CD4-positive, alpha-beta memory T cell (primary cell): Measurements from ENCODE around the gene CEP57L1. TPM values are rescaled to one million over a fixed set of nuclear protein-coding genes. Genes with fewer than 3 reads are reported as not detected.

ENCODE experiments used
- CTCF ChIA-PET: fragments of 350-600 bp; sonication (Branson Sonifier 250); formaldehyde crosslinking; loops from one replicate; lab custom pipeline; 2021; ENCODE audit warnings: inconsistent platforms; ENCODE audit not compliant: partially characterized antibody; lab: Charles Lee
- POLR2A ChIA-PET: fragments of 350-600 bp; sonication (Branson Sonifier 250); formaldehyde crosslinking; loops from one replicate; lab custom pipeline; 2021; ENCODE audit not compliant: partially characterized antibody; lab: Charles Lee
- DNase-seq, 5 donors: peaks; one replicate each; pipeline versions ENCODE4 v3.0.0 to v3.0.0-alpha.2; 2020 to 2022; ENCODE audit warnings: mixed read lengths in 1 of 5
- H3K27ac ChIP-seq: one replicate; pipeline ENCODE4 v1.7.0; 2013; ENCODE audit warnings: low read depth, low read length
- H3K27me3 ChIP-seq: 2 replicates; pipeline ENCODE4 v1.7.0; 2013; ENCODE audit warnings: mild to moderate bottlenecking, low read length, moderate library complexity; ENCODE audit not compliant: insufficient read depth
- H3K36me3 ChIP-seq: 2 replicates; pipeline ENCODE4 v1.7.0; 2013; ENCODE audit warnings: mild to moderate bottlenecking, low read length, moderate library complexity; ENCODE audit not compliant: insufficient read depth
- H3K4me1 ChIP-seq: 2 replicates; pipeline ENCODE4 v1.7.0; 2013; ENCODE audit warnings: mild to moderate bottlenecking, low read length, moderate library complexity; ENCODE audit not compliant: insufficient read depth
- H3K4me3 ChIP-seq, 2 donors: one replicate each; pipeline ENCODE4 v1.7.0; 2013; ENCODE audit warnings: low read length in 2 of 2, mild to moderate bottlenecking in 1 of 2
- H3K9me3 ChIP-seq, 2 donors: one replicate each; pipeline ENCODE4 v1.7.0; 2013; ENCODE audit warnings: low read length in 2 of 2, control low read depth in 1 of 2; ENCODE audit not compliant: control insufficient read depth in 1 of 2
- H3K27ac Mint-ChIP-seq, 7 donors: one replicate each; pipeline ENCODE4 v1.8.0; 2020 to 2021; ENCODE audit warnings: mixed read lengths in 7 of 7, mild to moderate bottlenecking in 6 of 7, inconsistent platforms in 3 of 7, moderate library complexity in 3 of 7
- H3K27me3 Mint-ChIP-seq, 2 donors: one replicate each; pipeline ENCODE4 v1.8.0; 2020 to 2021; ENCODE audit warnings: mixed read lengths in 2 of 2
- H3K36me3 Mint-ChIP-seq, 2 donors: one replicate each; pipeline ENCODE4 v1.8.0; 2020 to 2021; ENCODE audit warnings: mixed read lengths in 2 of 2, inconsistent platforms in 1 of 2, mild to moderate bottlenecking in 1 of 2
- H3K4me1 Mint-ChIP-seq, 4 donors: one replicate each; pipeline ENCODE4 v1.8.0; 2020 to 2021; ENCODE audit warnings: mixed read lengths in 4 of 4, mild to moderate bottlenecking in 1 of 4
- H3K4me3 Mint-ChIP-seq, 8 donors: one replicate each; pipeline ENCODE4 v1.8.0; 2020 to 2021; ENCODE audit warnings: mixed read lengths in 8 of 8, mild to moderate bottlenecking in 7 of 8, moderate library complexity in 6 of 8, inconsistent platforms in 3 of 8
- H3K9me3 Mint-ChIP-seq, 8 donors: one replicate each; pipeline ENCODE4 v1.8.0; 2020 to 2021; ENCODE audit warnings: mixed read lengths in 8 of 8, mild to moderate bottlenecking in 5 of 8, inconsistent platforms in 3 of 8, moderate library complexity in 1 of 8
- intact Hi-C: fragments of 100-400 bp; cut with micrococcal nuclease; formaldehyde crosslinking; loops from one replicate; pipeline ENCODE4 v1.15.1; 2023
- polyA plus RNA-seq, 2 donors: library from polyadenylated mRNA; unstranded; fragments of 300-500 nt; fragmentation: Illumina TruSeq; gene quantifications; one replicate each; pipeline ENCODE4 v1.2.3, GENCODE V29; 2021
- total RNA-seq, 2 experiments: library from RNA; stranded (reverse); gene quantifications; one replicate each; pipeline ENCODE4 v1.2.3, GENCODE V29; 2021

The CEP57L1 gene
- total RNA-seq (1 to 10 TPM; 5.7 to 9.2 TPM), polyA plus RNA-seq (1 to 10 TPM; 6.3 to 7.4 TPM)

DNA sequence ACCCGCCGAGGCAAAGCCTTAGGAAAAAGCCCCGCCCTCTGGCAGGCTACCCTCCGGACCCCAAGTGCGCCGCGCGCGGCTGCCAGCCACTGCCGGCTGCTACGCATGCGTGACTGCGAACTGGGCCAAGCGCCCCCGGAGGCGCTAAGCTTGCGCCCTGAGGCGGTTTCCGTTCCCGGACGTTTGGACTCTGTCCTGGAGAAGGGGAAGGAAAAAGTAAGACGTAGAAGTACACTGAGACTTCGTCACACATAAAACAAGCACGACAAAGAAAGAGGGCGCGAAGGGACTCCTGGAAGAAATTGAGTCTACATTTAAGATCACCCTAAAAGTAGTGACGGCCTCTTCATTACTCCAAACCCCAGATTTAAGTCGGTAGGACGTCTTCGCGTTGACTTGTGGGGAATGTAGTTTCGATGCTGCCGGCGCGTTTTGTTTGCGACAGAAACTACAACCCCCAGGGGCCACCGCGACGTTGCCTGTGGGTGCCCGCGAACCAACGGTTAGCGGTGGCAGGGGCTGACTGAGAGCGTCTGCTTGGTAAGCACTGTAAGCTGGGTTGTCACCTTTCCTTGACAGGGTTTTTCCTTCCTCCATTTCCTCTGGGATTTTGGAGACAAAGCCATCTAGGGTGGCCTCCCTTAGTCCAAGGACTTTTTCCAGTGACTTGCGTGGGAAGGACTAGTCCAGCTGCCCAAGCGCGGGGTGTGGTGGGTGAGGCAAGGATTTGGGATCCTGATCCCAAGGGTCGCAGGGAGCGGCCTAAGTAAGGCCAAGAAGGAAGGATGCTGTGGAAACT is at the start of gene CEP57L1:
Gene CEP57L1, plus strand, starts transcription at position 472 of the 799 bp plus-strand sequence. CDS start 49,715 bp downstream, outside the sequence.
- ChIA-PET POLR2A (interaction anchor here (0.6 to 3.3 kb wide), 27 partner anchors 10 to 1863 kb away, joined by 3 to 84 read pairs (median 5); partner anchors contain the start of genes AK9, ARMC2, CD164 and FOXO3), CTCF (interaction anchor here (0.9 to 2.2 kb wide), 6 partner anchors 10 to 289 kb away, joined by 3 to 10 read pairs (median 3); partner anchors contain the start of gene CD164)
- Histone ChIP-seq H3K9me3 (no peaks in the 10 kb centered on the region), H3K27me3 (no peaks in the 10 kb centered on the region), H3K4me3 (peak within 1 kb of the TSS; percentile 74 to 80), H3K27ac (peak within 1 kb of the TSS; percentile 97), H3K36me3 (no peaks in the 10 kb centered on the region), H3K4me1 (peaks cover 44% of the 10 kb centered on the region)
- Mint-ChIP-seq H3K36me3 (peaks cover 0 to 10% of the 10 kb centered on the region in 2 donors), H3K9me3 (no peaks in the 10 kb centered on the region), H3K27ac (peak within 1 kb of the TSS; percentile 97 to 100 (median 99)), H3K4me3 (peak within 1 kb of the TSS; percentile 90 to 97 (median 95)), H3K27me3 (no peaks in the 10 kb centered on the region), H3K4me1 (peaks cover 36 to 60% (median 44%) of the 10 kb centered on the region in 4 donors)
- intact Hi-C loops, result loop anchor here (1.0 to 10.0 kb wide), 15 partner anchors 8 to 1860 kb away; partner anchors contain the start of genes AK9, ARMC2, CD164 and CDC40
- peak; percentile 94 to 97 (median 95) for DNase-seq

DNA sequence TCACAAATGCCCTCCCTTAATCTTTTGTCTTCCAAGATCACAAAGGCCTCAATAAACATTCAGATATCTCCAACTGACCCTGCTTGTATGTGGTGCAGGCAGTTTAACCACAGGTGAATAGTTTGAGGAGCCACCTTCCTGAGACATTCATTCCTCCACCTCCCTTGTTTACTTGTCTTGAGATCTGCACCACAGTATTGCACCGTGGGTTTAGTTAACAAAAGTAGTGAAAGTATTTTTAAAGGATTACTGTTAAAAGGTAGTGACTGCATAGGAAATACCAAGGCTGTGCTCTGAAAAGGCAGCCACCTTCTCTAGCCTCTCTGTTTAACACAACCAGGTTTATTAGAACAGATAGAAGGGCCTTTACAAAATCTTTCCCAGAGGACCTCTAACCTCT is 47.1 kb upstream of the CEP57L1 start:
- no peak overlapping the region for H3K4me3 ChIP-seq
- H3K9me3 ChIP-seq, result no peaks in the 10 kb centered on the region
- H3K27me3 ChIP-seq, result no peaks in the 10 kb centered on the region
- Mint-ChIP-seq H3K27ac (peak overlapping the region; percentile 25 to 89 (median 72)), H3K36me3 (peaks cover 0 to 4% of the 10 kb centered on the region in 2 donors), H3K9me3 (no peaks in the 10 kb centered on the region), H3K27me3 (no peaks in the 10 kb centered on the region), H3K4me3 (peak overlapping the region in 4 of 8 donors; percentile 15 to 63 (median 38)), H3K4me1 (peaks cover 28 to 38% (median 34%) of the 10 kb centered on the region in 4 donors)
- H3K27ac ChIP-seq, result no peak overlapping the region
- ChIA-PET CTCF (interaction anchor here (1.4 to 3.5 kb wide), 2 partner anchors 11 to 36 kb away, joined by 3 to 16 read pairs; no protein-coding TSS in a partner anchor), POLR2A (interaction anchor here (0.7 to 2.4 kb wide), 3 partner anchors 11 to 251 kb away, joined by 3 to 7 read pairs (median 3); no protein-coding TSS in a partner anchor)
- intact Hi-C loops, result no loop called here
- H3K4me1 ChIP-seq, result peaks cover 24% of the 10 kb centered on the region
- DNase-seq, result no peak
- H3K36me3 ChIP-seq, result no peaks in the 10 kb centered on the region

DNA sequence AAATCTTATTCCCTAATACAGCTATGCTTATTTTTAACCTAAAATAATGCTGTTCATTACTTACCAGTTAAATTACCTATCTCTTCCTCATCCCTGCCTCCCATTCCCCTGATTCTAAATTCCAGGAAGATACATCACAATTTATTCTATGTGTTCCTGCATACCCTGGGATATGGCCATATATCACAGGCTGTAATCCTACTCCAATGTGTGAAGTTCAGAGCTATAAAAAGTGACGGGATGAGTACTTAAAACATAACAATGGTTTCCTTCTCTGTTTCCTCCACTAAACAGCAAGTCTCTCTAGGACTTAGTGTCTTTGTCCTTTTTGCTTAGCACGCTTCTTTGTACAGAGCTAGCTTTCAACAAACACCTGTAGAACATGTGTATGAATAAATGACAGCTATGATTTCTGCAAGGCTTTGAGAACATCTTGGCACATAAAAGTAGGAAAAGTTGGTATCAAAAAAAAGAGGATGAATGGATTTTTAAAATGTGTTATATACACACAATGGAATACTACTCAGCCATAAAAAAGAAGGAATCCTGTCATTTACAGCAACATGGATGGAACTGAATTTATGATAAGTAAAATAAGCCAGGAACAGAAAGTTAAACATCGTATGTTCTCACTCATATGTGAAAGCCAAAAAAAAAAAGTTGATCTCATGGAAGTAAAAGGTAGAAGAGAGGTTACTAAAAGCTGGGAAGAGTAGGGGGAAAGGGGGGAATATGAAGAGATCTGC is 46.5 kb upstream of the CEP57L1 start:
- Histone ChIP-seq H3K4me3 (no peak overlapping the region), H3K36me3 (no peaks in the 10 kb centered on the region), H3K27me3 (no peaks in the 10 kb centered on the region), H3K4me1 (peaks cover 24% of the 10 kb centered on the region), H3K27ac (no peak overlapping the region), H3K9me3 (no peaks in the 10 kb centered on the region)
- CTCF ChIA-PET, result interaction anchor here (0.9 to 3.5 kb wide), 6 partner anchors 10 to 154 kb away, joined by 3 to 16 read pairs (median 3); no protein-coding TSS in a partner anchor
- intact Hi-C loops, result no loop called here
- no peaks in the 10 kb centered on the region for H3K27me3 Mint-ChIP-seq
- H3K27ac Mint-ChIP-seq, result peak overlapping the region; percentile 0 to 94 (median 82)
- H3K9me3 Mint-ChIP-seq, result no peaks in the 10 kb centered on the region
- no peak overlapping the region for H3K4me3 Mint-ChIP-seq
- no peak for DNase-seq
- H3K4me1 Mint-ChIP-seq, result peaks cover 31 to 42% (median 34%) of the 10 kb centered on the region in 4 donors
- peaks cover 0 to 4% of the 10 kb centered on the region in 2 donors for H3K36me3 Mint-ChIP-seq
- POLR2A ChIA-PET, result interaction anchor here (0.7 to 2.4 kb wide), 5 partner anchors 11 to 251 kb away, joined by 3 to 7 read pairs (median 3); no protein-coding TSS in a partner anchor

DNA sequence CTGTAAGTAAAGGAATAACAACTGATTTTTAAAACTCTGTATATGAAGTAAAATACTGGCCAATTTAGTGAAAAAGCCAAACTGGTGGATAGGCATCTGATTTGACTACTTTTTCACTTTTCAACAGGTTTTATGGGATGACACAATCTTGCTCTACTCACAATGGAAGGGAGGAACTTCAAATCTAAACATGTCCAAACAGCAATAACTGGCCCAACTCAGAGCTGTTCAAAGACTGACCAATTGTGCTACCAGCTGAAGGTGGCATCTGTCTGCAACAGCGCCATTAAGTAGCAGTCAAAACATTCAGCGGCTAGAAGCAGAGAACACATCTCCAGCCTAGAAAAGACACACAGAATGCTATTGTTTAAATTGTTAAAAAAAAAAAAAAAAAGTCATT is 45.3 kb upstream of the CEP57L1 start:
- Mint-ChIP-seq H3K27me3 (no peaks in the 10 kb centered on the region), H3K4me3 (no peak overlapping the region), H3K4me1 (peaks cover 31 to 42% (median 33%) of the 10 kb centered on the region in 4 donors), H3K36me3 (peaks cover 0 to 3% of the 10 kb centered on the region in 2 donors), H3K9me3 (no peaks in the 10 kb centered on the region), H3K27ac (peak overlapping the region in 1 of 7 donors; percentile 50)
- no peaks in the 10 kb centered on the region for H3K27me3 ChIP-seq
- intact Hi-C loops, result no loop called here
- no peak for DNase-seq
- no peak overlapping the region for H3K4me3 ChIP-seq
- no peaks in the 10 kb centered on the region for H3K9me3 ChIP-seq
- H3K36me3 ChIP-seq, result no peaks in the 10 kb centered on the region
- H3K27ac ChIP-seq, result no peak overlapping the region
- CTCF ChIA-PET, result interaction anchor here (1.2 to 3.5 kb wide), 3 partner anchors 9 to 38 kb away, joined by 3 to 16 read pairs (median 4); no protein-coding TSS in a partner anchor
- POLR2A ChIA-PET, result interaction anchor here (1.1 to 2.4 kb wide), 3 partner anchors 10 to 40 kb away, joined by 3 to 8 read pairs (median 7); no protein-coding TSS in a partner anchor
- H3K4me1 ChIP-seq, result peaks cover 24% of the 10 kb centered on the region

DNA sequence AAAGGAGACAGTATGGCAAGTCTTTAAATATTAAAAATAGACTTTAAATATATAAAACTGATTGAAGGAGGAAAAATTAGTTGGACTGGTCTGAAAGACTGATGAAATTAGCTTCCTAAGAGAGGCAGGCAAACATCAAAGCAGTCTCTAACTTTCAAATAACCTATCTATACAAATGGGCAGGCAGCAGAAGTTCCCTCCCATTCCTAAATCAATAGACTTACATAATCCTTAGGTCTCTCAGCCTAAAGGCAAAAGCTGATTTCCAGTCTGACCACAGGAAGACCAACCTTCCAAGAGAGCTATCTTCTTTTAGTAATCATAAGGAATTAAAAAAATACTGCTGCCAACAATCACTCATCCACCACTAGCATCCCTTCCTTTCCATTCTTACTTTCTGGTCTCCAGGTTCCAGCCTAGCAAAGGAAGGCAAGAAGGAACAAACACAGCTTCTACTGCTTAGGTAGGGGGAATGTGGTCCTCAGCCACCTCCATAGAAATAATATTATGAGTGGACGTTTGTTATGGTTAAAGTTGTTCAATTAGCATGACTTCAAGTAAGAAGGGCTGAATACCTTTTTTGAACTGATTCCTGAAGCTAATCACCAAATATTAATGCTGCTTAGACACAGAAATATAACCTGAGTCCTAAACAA is 44.7 kb upstream of the CEP57L1 start:
- intact Hi-C loops, result no loop called here
- ChIA-PET POLR2A (interaction anchor here (1.1 to 2.4 kb wide), 3 partner anchors 9 to 41 kb away, joined by 3 to 8 read pairs (median 7); no protein-coding TSS in a partner anchor), CTCF (interaction anchor here (3.5 kb wide), 1 partner anchor 14 kb away, joined by 16 read pairs; no protein-coding TSS in a partner anchor)
- Mint-ChIP-seq H3K4me1 (peaks cover 27 to 38% (median 30%) of the 10 kb centered on the region in 4 donors), H3K4me3 (no peak overlapping the region), H3K36me3 (peaks cover 0 to 2% of the 10 kb centered on the region in 2 donors), H3K27me3 (no peaks in the 10 kb centered on the region), H3K27ac (peak overlapping the region in 1 of 7 donors; percentile 50), H3K9me3 (no peaks in the 10 kb centered on the region)
- no peaks in the 10 kb centered on the region for H3K27me3 ChIP-seq
- no peaks in the 10 kb centered on the region for H3K9me3 ChIP-seq
- H3K4me1 ChIP-seq, result peaks cover 24% of the 10 kb centered on the region
- H3K36me3 ChIP-seq, result no peaks in the 10 kb centered on the region
- H3K27ac ChIP-seq, result no peak overlapping the region
- H3K4me3 ChIP-seq, result no peak overlapping the region
- no peak for DNase-seq

DNA sequence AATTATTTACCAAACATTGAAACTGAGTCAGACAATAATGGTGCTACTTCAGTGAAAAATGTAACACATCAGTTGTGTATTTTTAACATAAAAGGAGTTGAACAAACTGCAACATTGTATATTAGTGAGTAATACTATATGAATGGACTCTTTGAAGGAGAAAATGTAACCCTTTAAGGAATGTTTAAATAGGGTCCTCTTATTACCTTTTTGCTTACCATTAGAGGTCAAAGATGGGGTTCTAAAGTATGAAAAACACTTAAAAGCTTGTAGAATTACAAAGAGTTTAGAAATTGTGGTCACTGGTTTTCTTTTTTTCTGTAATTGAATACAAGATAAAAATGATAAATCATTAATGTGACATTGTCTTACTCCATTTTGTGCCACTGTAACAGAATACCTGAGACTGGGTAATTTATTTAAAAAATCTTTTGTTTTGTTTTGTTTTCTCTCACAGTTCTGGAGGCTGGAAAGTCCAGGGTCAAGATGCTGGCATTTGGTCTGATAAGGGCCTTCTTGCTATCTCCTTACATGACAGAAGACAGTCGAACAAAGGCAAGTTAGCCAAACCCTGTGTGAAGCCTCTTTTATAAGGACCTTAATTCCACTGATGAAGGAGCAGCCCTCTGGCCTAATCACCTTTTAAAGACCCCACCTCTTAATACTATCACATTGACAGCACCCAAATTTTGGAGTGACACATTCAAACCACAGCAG is 43.8 kb upstream of the CEP57L1 start:
- no peak for DNase-seq
- no peak overlapping the region for H3K4me3 ChIP-seq
- no peak overlapping the region for H3K27ac Mint-ChIP-seq
- H3K27me3 ChIP-seq, result no peaks in the 10 kb centered on the region
- H3K9me3 Mint-ChIP-seq, result no peaks in the 10 kb centered on the region
- peaks cover 24% of the 10 kb centered on the region for H3K4me1 ChIP-seq
- no peak overlapping the region for H3K27ac ChIP-seq
- H3K9me3 ChIP-seq, result no peaks in the 10 kb centered on the region
- peak overlapping the region in 1 of 8 donors; percentile 1 for H3K4me3 Mint-ChIP-seq
- no peaks in the 10 kb centered on the region for H3K36me3 ChIP-seq
- ChIA-PET POLR2A (interaction anchor here (0.8 to 1.4 kb wide), 2 partner anchors 12 to 15 kb away, joined by 3 to 8 read pairs; no protein-coding TSS in a partner anchor), CTCF (interaction anchor here (3.5 kb wide), 1 partner anchor 15 kb away, joined by 16 read pairs; no protein-coding TSS in a partner anchor)
- intact Hi-C loops, result no loop called here
- H3K36me3 Mint-ChIP-seq, result peaks cover 0 to 2% of the 10 kb centered on the region in 2 donors
- H3K4me1 Mint-ChIP-seq, result peaks cover 27 to 38% (median 30%) of the 10 kb centered on the region in 4 donors
- no peaks in the 10 kb centered on the region for H3K27me3 Mint-ChIP-seq
